HPDE6-E6E7 (cell line): Measurements from ENCODE around the gene SLC25A12.
A peak's percentile ranks its signal among the peaks of the same experiment; 100 is the strongest.

Experiments used
- DNase-seq: peaks from one replicate; pipeline ENCODE4 v3.0.0; 2011; ENCODE audit warnings: missing footprints; ENCODE audit errors: extremely low spot score

Gene SLC25A12

DNA sequence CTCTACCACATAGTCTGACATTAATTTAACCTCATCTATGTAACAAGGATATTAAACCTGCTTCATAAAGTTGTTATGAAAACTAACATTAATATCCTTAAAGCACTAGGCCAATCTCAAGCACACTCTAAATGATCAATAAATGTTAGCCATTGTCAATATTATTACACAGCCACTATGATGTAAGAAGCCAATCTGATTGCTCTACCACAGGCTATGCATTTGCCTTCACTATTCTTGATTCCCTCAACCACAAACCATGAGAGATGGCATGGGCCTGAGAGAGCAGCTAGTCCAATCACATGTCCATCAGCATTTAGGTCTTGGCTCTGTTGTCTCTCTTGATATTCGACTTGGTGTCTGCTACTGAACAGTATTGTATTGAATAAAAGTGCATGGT lies 4.2 kb downstream of the SLC25A12 start:
- DNase-seq: no peak

DNA sequence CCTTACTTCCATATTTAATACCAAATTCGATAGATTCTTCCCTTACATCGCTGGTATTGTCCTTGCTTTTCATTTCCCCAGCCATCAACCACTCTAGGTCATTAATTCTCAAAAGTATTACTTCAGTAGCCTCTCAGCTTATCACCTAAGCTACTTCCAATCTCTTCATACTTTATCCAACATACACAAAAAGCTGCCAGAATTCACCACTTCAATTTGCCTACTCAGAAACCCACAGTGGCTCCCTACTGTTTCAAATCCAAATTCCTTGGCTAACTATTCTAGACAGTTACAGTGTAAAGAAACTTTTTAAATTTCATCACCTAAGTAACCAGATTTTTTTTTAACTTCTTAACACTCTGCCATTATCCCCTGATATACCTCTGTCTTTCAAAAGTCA lies 4.7 kb downstream of the SLC25A12 start:
- DNase-seq: no peak

DNA sequence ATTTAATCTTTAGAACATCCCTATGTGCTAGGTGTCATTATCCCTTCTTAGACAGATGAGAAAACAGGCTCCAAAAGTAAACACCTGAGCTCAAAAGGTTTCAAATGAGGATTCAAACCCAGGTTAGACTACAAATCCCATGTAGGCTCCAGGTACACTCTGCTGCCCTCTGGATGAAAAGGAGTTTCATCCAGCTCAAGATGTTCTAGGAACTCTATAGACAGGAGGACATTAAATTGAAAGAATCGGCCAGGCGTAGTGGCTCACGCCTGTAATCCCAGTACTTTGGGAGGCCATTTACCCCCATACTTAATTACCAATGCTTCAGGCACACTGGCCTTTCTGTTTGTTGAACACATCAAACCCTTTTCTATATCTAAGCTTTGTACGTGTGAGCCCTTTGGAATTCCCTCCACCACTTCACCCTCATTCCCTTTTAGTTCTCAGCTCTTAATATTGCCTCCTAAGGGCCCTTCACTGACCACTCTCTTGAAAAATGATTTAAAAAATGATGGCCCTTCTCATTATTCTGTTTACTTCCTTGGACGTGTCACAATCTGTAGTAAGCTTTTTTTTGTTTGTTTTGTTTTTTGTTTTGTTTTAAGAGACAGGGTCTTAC lies 10.7 kb downstream of the SLC25A12 start:
- DNase-seq: no peak

DNA sequence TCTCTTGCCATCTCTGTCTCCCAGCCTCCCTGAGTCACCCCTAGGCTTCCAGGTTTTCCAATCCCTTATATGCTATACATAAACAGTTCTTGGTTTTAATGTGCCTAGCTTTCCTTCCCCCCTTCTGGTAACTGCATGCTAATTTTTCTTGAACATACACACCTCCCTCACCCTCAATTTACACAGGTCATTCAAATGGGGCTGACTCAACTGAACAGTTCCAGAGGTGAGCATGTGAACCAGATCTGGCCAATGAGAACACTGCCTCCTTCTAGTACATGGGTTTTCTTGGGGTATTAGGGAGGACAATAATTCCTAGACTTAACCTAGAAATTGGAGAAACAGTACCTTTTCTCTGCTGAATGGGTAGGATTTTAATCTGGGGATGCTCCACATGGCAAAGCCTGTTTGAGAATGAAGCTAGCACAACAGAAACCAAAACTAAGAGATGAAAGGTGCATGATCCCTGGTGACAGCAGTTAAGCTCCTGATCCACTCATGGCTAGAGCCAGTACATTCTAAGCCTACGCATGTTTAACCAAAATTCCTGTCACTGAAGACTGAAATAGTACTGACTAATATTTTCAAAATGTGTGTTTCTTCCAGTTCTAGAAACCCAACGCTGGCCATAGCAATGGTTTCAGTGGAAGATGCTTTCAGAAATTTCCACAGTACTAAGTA lies 11.8 kb downstream of the SLC25A12 start:
- no peak for DNase-seq

DNA sequence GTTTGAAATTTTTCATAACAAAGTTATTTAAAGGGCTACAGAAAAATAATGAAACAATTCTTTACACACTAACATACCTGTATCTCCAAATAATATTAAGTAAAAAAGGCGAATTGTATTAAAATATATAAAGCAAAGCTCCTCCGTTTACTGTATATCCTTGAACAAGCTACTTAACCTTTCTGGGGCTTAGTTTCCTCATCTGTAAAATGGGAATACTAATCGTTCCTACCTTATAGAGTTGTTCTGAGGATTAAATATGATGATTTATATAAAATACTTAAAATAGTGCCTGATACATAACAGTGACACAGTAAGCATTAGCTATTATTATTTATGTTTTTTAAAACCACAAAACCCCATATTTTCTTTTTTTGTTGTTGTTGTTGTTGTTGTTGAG lies 13.3 kb downstream of the SLC25A12 start:
- no peak for DNase-seq

DNA sequence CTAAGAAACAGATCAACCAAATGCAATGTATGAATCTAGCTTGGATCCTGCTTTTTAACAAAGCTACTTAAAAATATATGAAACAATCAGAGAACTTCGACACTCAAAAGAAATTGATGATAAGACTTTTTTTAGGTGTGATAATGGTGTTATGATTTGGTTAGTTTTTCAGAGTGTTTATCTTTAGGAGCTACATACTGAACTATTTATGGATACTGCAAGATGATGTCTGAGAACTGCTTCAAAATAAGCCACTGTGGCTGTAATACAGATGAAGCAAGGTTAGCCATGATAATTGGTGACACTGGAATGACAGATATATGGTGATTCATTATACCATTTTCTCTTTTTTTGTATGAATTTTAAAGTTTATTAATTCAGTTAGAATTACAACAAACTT lies 14.2 kb downstream of the SLC25A12 start:
- DNase-seq: no peak

DNA sequence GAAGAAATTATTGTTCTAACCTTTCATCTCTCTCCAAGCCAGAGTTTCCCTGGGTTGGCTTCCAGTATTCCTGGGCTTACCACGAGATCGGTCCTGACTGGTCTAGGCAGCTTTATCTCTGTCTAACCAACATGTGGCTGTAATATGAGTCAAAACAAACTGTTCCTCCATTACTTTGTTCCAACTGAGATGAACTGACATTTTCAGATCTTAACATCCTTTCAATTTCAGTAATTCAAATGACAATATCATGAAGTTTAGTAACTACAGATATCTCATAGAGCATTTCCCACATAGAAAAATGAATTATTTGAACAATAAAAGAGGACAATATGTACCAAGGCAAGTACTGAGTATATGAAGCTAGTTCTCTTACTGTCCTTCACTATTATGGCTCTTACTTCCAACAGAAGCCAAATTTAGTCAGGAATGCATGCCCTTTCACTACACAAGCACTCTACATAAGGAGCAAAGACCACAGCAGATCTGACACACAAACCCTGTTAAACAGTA lies 15.5 kb downstream of the SLC25A12 start:
- DNase-seq: peak; percentile 19

DNA sequence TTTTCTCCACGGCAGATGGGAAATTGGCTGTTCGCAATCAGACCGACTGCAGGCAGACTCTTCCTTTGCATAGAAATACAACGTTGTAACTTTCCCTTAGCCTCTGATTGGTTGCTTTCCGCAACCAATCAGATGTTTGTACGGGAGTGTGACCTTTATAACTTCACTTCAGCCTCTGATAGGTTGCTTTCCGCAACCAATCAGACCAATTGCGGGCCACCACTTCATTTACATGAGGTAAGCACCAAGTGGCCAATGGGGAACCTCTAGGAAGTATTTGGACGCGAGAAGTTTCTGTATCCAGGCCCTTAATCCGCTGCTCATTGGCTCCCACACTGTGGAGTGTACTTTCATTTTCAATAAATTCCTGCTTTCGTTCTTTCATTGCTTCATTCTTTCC lies 19.1 kb downstream of the SLC25A12 start:
- no peak for DNase-seq

DNA sequence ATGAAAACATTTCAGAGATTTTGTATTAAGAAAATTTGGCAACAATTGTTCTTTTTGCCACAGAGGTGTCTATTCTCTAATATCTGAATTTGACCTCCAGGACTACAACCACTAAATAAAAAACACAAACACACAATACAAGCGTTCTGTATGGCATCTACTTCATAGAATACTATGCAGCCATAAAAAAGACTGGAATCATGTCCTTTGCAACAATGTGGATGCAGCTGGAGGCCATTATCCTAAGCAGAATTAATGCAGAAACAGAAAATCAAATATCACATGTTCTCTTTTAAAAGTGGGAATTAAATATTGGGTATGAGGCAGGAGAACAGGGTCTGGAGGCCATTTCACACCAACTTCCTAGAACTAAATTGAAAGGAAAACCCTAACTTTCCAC lies 19.5 kb downstream of the SLC25A12 start:
- no peak for DNase-seq

DNA sequence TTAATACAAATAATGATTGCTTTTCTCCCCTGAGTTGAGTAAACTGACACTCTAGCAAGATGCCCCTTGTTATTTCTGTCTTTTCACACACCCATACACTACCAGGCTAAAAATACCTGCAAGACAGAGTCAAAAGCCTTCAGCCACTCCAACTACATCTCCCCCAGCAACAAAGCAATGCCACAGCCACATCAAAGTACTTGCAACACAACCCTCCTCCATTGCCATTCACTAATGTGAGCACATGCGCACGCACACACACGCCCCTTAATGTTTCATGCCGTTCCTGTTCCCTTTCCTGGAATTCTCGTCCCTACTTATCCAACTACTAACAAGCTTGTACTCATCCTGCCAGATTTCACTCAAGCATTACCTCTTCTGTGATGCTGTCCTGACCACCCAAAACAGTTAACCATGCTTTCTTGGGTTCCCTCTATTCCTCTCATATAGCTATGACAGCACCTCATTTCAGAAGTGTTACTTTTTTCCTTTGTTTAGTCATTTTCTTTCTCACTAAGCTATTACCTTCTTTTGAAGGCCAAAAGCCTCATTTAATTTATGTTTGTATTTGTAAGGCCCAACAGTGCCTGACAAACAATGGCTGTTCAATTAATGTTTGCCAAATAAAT lies 29.6 kb downstream of the SLC25A12 start:
- DNase-seq: no peak

DNA sequence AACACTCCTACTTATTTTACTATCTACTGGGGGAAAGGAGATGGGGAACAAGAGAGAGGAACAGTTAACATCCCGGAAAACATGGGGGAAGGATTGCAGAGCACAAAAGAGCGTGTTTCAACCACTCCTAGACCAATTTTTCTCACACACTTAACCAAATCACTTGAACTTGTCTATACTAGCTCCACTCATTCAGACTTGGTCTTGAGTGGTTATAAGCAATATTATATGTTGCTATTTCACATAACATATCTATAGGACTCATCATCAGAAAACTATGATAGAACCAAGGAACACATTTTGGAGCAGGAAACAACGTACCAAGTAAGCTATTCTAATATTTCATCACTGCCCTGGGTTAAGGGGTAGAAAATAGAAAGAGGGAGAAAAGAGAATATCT lies 31.5 kb downstream of the SLC25A12 start:
- no peak for DNase-seq

DNA sequence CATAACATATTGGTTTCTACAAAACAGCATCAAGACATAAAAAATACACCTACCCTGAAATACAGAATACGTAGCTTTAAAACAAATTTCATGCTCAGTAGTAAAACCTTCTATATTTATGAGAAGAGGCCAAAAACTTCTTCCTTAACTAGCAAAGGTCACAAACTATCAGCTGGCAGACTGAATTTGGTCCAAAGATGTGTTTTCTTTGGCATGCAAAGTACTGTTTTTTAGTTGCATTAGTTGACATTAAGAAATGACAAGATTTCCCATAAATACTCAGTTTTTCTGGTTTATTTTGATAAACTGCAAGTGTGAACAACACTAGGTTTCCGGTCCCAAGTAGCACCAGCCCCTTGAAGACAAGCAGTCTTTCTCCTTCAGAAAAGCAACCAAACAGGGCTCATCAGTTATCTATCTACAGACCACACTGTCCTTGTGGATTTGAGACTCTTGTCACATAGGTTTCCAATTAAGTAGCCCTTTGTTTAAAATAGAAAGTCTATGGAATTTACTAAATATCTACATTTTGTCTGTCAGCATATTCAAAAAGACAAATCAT lies 35.6 kb downstream of the SLC25A12 start:
- no peak for DNase-seq

DNA sequence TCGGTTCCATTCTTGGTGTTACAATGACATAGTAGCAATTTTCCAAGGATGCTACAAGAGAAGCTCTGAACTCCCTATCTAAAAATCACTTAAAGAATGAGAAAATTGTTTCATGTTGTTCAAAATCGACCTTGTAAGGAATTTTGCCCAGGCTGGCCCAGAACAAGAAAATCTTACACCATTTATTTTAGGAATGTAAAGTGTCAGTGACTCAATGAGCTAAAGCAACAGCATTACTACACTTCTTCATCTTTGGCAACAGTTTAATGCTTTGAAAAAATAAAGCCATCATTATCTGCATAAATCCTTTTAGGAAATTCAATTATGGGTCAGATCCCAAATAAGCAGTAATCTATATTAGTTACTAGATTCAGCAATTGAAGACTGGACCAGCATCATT lies 38.6 kb downstream of the SLC25A12 start:
- DNase-seq: no peak

DNA sequence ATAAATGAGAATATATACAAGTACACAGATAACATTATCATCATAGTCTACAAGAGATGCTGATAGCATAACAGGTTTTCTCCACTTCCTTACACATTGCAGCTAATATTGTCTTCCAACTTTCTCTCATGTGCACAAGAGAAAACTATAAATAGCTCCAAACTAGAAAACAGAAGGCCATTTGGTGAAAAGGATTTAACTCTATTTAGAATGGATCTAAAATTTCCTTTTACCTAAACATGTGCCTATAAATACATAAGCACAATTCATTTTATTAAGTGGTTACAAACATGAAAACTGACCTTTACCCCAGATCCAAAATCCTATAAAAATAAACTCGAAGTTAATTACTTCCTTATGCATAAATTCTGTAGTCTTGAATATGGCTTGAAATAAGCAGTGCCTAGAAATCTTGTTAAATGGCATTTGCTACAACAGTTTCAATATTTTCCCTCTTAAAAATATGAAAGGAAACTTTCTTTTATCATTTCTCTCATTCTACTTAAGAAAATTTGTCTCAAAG lies 41.6 kb downstream of the SLC25A12 start:
- no peak for DNase-seq

DNA sequence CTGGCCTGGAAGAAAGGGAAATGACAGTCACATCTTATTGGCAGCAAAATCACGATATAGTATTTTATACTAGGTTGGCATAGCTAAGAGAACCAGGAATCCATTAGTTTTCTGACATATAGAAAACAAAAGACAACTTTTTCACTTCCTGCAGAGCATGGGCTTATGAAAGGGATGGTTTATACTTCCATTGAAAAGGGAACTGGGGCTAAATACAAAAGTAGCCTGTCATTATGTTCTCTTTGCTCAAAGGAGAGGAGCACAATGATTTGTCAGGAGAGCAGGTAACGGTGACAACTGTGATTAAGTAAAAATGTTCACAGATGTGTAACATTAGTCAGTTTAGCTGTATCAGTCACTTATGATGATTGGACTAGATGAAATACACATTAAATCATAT lies 46.4 kb downstream of the SLC25A12 start:
- DNase-seq: no peak

DNA sequence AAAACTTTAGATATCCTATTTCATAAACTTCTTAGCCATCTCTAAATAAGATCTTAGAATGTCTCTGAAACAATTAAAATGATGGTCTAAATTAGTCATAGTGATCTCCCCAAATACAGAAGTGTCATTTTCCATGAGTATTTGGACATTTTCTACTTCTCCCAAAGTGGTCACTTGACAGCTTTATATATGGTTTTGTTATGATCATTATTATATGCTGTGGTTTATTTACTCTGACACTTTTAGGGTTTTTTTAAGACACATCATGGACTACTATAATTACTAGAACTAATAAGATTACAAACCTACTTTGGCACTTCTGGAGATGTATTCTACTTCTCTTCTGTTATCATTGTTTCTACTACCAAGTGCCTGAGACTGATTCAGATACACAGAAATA lies 47.1 kb downstream of the SLC25A12 start:
- no peak for DNase-seq

DNA sequence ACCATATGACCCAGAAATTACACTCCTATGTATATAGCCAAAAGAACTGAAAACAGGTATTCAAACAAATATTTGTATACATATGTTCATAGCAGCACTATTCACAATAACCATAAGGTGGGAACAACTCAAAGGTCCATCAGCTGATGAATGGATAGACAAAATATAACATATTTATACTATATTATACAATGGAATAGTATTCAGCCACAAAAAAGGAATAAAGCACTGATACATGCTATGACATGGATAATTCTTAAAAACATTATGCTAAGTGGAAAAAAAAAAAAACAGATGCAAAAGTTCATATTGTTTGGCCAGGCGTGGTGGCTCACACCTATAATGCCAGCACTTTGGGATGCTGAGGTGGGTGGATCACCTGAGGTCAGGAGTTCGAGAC lies 52.0 kb downstream of the SLC25A12 start:
- DNase-seq: no peak

DNA sequence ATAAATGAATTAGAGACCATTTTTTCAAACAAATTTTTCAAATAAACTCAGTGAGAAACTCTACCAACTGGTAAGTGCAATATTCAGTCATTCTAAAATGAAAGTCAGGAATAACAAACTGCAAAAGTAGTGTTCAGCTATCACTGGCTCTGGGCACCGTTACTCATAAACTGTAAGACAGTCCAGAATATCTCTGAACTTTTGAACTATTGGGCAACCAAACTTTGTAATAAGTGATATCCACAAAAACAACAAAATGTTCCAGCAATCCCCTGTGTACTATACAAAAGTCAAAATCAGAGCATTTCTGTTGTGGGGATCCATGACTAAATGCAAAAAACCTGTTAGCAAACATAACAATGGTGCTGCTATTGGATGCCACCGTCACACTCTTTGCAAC lies 56.3 kb downstream of the SLC25A12 start:
- no peak for DNase-seq

DNA sequence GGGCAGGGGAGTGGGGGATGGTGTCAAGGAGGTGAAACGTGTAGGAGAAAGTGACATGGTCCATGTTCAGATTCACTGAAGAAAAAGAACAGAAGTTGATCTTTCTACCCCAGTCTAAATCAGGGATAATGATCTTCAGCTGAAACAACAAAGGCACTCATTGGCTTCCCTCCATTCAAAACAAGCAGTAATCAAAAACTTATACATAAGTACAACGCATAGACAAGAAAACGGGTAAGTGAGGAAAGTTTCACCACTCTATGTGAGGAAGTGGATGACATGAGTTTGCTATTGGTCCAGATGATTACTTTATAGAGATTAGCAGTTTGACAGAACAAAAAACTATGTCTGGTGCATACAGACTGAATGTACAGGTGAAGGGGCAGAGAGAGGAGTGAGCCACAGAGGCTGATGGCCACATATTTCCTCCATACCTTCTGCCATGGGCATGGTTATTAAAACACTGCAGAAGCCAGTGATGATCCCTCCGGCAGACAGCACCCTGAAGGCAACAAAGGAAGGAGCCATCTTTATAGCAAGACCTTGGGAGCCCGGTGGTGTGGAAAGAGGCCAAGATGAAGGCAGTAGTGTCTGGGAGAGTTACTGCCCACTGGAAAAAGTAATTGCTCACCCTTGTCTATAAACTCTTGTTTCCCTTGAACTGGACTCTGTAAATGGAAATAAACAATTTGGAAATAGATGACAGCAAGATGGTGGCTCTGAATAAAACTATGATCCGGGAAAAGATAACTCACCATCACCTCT lies 57.7 kb downstream of the SLC25A12 start:
- no peak for DNase-seq

DNA sequence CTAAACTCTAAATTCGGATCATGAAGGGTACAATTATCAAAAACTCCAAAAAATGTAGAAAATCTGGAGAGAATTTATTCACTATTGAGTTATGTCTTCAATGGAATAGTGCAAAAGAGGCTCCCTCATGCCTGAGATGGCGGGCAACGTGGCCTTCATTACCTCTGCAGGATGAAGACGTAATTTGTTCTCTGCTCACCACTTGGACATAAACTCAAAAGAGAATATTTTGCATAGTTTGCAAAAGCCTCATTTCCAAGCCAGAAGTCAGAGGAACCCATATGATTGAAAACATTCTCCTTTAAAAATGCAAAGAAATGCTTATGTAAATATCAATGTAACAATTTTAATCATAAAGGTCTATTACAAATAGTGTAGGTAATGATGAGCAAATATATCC lies 58.7 kb downstream of the SLC25A12 start:
- DNase-seq: no peak

DNA sequence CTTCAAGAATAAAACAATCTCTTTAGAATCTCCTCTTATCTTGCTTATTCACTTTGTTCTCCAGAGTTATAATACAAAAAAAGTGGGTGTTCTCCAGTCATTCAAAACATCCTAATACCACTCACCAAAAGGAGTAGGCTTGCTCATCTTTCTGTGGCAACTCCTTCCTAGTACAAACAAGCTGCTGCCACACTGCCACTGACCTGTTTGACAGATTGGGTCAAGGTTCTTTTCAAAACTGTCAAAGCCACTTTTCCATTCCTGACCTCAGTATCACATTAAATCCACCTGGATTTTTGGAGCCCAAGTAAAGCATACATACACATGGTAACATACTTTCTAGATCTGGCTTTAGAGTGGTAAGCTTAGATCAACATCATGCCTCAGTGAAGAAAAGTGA lies 59.8 kb downstream of the SLC25A12 start:
- DNase-seq: no peak

DNA sequence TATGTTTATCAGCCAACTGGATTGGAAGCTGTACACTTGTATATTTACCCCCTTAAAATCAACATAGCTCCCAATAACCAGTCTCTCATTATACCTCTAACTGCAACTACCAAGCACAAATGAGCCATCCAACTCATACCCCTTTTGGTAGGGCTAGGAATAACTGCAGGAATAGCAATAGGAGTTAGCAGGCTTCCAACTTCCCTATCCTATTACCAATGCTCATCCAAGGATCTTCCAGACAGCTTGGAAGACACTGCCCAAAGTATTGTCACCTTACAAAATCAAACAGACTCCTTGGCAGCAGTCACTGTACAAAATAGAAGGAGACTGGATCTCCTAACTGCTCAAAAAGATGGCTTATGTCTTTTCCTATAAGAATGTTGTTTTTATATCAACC lies 61.6 kb downstream of the SLC25A12 start:
- no peak for DNase-seq
